SK-N-SH treated with all-trans-retinoic acid at 6 μM for 48 hours (cell line): Measurements from ENCODE around the gene PLEKHA8.

Source experiments
- ATAC-seq: fragments of 200-7000 bp; cut with Tn5 transposase; 3 replicates; pipeline ENCODE4 v1.9.1; 2020; ENCODE audit warnings: mild to moderate bottlenecking, moderate library complexity
- BACH2 ChIP-seq: fragments of 250-450 bp; sonication (Bioruptor Pico); IDR thresholded peaks from 2 replicates; pipeline ENCODE4 v1.9.0; 2021; ENCODE audit warnings: mild to moderate bottlenecking, borderline replicate concordance
- CSDC2 ChIP-seq: fragments of 250-450 bp; sonication (Bioruptor Pico); IDR thresholded peaks from 2 replicates; pipeline ENCODE4 v1.5.0; 2020; ENCODE audit warnings: mild to moderate bottlenecking, moderate library complexity
- ESRRG ChIP-seq: fragments of 250-450 bp; sonication (Bioruptor Pico); IDR thresholded peaks from 2 replicates; pipeline ENCODE4 v1.6.1; 2021; ENCODE audit warnings: mild to moderate bottlenecking
- GLIS3 ChIP-seq: fragments of 250-450 bp; sonication (Bioruptor Pico); IDR thresholded peaks from 2 replicates; pipeline ENCODE4 v1.5.0; 2020; ENCODE audit warnings: mild to moderate bottlenecking, moderate library complexity
- ISL1 ChIP-seq: fragments of 250-450 bp; sonication (Bioruptor Pico); IDR thresholded peaks from 2 replicates; pipeline ENCODE4 v2.1.2; 2022; ENCODE audit warnings: mild to moderate bottlenecking, moderate library complexity
- OSR1 ChIP-seq: fragments of 250-450 bp; sonication (Bioruptor Pico); IDR thresholded peaks from 2 replicates; pipeline ENCODE4 v1.8.0; 2022; ENCODE audit warnings: moderate library complexity, mild to moderate bottlenecking, inconsistent platforms
- PPARA ChIP-seq: fragments of 250-450 bp; sonication (Bioruptor Pico); IDR thresholded peaks from 2 replicates; pipeline ENCODE4 v1.5.0; 2020; ENCODE audit warnings: mild to moderate bottlenecking, borderline replicate concordance
- RARB ChIP-seq: fragments of 250-450 bp; sonication (Bioruptor Pico); IDR thresholded peaks from 2 replicates; pipeline ENCODE4 v1.8.0; 2021; ENCODE audit warnings: mild to moderate bottlenecking, moderate library complexity
- TCF4 ChIP-seq: fragments of 250-450 bp; sonication (Bioruptor Pico); IDR thresholded peaks from 2 replicates; pipeline ENCODE4 v1.8.0; 2021; ENCODE audit warnings: mild to moderate bottlenecking, moderate library complexity, borderline replicate concordance
- ZC3H10 ChIP-seq: fragments of 250-450 bp; sonication (Bioruptor Pico); IDR thresholded peaks from 2 replicates; pipeline ENCODE4 v1.5.1; 2021; ENCODE audit warnings: mild to moderate bottlenecking, moderate library complexity
- ZFP3 ChIP-seq: fragments of 250-450 bp; sonication (Bioruptor Pico); IDR thresholded peaks from 2 replicates; pipeline ENCODE4 v1.5.0; 2020; ENCODE audit warnings: mild to moderate bottlenecking, moderate library complexity
- ZFP30 ChIP-seq: fragments of 450-650 bp; formaldehyde crosslinking; IDR thresholded peaks from 2 replicates; pipeline ENCODE4 v1.5.0; 2022; ENCODE audit warnings: mild to moderate bottlenecking, moderate library complexity
- ZNF565 ChIP-seq: fragments of 450-650 bp; formaldehyde crosslinking; conservative IDR thresholded peaks from 2 replicates; pipeline ENCODE4 v1.5.0; 2020; ENCODE audit warnings: low read depth, mild to moderate bottlenecking, moderate library complexity
- ZNF70 ChIP-seq: fragments of 450-650 bp; formaldehyde crosslinking; IDR thresholded peaks from 2 replicates; pipeline ENCODE4 v1.5.0; 2020; ENCODE audit warnings: mild to moderate bottlenecking, moderate library complexity
- ZNF8 ChIP-seq: fragments of 450-650 bp; formaldehyde crosslinking; IDR thresholded peaks from 2 replicates; pipeline ENCODE4 v1.5.0; 2020; ENCODE audit warnings: mild to moderate bottlenecking, moderate library complexity
- TF ChIP-seq, protein P1 (sequence below): fragments of 250-450 bp; sonication (Bioruptor Pico); IDR thresholded peaks from 2 replicates; pipeline ENCODE4 v1.5.0; 2020; ENCODE audit warnings: mild to moderate bottlenecking, moderate library complexity
- TF ChIP-seq, protein P2 (sequence below): fragments of 250-450 bp; sonication (Bioruptor Pico); IDR thresholded peaks from 2 replicates; pipeline ENCODE4 v1.8.0; 2021; ENCODE audit warnings: low read depth, mild to moderate bottlenecking, moderate library complexity, borderline replicate concordance
- TF ChIP-seq, protein P3 (sequence below): fragments of 250-450 bp; sonication (Bioruptor Pico); IDR thresholded peaks from 2 replicates; pipeline ENCODE4 v1.8.0; 2020; ENCODE audit warnings: mild to moderate bottlenecking, moderate library complexity, borderline replicate concordance
- TF ChIP-seq, protein P4 (sequence below): fragments of 250-450 bp; sonication (Bioruptor Pico); IDR thresholded peaks from 2 replicates; pipeline ENCODE4 v1.5.1; 2020; ENCODE audit warnings: low read depth, mild to moderate bottlenecking, moderate library complexity

Gene PLEKHA8

DNA sequence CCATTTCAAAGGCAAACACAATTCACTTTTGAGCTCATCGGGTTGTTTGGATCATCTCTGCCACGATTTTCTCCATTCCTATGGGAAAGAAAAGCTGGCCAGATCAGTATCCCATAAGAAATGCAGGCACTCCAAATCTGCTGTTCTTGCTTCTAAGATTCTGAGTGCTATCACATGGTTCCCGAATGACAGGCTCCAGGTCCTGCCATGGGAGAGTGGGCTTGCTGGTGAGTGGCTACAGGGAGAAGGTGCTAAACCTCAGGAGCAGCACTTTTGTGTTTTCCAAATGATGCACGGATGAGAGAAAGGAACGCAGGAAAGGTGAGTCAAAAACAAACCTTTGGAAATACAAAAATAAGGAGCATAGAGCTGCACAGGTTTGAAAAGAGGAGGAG lies 138.6 kb downstream of the PLEKHA8 start:
- TF ChIP-seq ZNF8 (CRISPR knock-in tag) (no peak), OSR1 (CRISPR knock-in tag) (no peak), ZC3H10 (CRISPR knock-in tag) (no peak)
- no peak for ATAC-seq

DNA sequence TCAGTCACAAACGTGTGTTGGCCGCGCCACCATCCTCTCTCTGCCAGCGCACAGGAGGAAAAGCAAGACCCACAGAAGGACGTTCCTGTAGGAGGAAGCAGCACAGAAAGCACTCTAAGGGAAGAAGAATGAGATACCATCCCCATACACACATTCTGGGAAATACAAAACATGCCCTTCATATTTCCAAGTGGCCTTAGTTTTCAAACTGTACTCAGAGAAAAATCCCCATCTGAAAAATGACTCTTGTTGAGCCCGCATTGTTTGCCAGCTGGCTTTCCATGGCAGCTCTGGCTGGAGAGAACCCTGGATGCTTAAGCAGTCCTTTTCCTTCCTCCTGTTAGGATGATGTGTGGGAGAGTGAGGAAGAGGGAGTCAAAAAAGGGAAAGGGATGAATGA lies 139.7 kb downstream of the PLEKHA8 start:
- TF ChIP-seq, protein P1, sequence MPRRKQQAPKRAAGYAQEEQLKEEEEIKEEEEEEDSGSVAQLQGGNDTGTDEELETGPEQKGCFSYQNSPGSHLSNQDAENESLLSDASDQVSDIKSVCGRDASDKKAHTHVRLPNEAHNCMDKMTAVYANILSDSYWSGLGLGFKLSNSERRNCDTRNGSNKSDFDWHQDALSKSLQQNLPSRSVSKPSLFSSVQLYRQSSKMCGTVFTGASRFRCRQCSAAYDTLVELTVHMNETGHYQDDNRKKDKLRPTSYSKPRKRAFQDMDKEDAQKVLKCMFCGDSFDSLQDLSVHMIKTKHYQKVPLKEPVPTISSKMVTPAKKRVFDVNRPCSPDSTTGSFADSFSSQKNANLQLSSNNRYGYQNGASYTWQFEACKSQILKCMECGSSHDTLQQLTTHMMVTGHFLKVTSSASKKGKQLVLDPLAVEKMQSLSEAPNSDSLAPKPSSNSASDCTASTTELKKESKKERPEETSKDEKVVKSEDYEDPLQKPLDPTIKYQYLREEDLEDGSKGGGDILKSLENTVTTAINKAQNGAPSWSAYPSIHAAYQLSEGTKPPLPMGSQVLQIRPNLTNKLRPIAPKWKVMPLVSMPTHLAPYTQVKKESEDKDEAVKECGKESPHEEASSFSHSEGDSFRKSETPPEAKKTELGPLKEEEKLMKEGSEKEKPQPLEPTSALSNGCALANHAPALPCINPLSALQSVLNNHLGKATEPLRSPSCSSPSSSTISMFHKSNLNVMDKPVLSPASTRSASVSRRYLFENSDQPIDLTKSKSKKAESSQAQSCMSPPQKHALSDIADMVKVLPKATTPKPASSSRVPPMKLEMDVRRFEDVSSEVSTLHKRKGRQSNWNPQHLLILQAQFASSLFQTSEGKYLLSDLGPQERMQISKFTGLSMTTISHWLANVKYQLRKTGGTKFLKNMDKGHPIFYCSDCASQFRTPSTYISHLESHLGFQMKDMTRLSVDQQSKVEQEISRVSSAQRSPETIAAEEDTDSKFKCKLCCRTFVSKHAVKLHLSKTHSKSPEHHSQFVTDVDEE (CRISPR knock-in tag): no peak
- no peak for ATAC-seq

DNA sequence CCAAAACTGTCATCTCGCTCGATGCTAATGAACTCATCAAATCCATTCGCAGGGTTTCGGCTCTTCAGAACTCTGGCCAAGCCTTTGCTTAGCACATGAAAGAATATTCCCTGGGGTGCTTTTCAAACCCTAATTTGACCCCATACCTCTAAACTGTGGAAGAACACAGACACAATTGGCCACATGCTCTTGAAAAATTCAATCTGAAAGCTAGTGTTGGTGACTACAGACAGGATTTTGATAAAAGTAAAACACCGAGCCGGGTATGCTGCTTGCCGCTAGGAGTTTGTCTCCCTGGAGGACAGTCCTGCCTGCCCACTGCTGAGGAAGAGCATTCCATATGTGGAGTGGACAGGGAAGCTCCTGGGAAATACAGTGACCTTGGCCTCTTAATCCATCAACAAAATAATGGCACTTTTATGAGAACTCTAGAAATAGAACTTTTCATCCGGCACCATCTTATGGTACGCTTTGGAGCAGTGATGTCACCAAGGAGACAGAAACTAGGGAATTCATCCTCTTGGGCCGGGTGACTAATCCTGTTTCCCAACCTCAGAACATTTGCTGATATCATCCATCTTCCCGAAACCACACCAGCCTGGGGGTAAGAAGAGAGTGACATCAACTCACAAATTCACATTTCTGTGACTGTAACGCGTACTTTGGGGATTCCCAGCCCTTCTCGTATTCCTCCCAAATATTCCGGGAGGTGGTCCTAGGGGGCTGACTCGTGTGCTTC lies 140.8 kb downstream of the PLEKHA8 start:
- ATAC-seq: no peak; the same call in 2 of the 3 replicates
- TF ChIP-seq GLIS3 (CRISPR knock-in tag) (no peak), ESRRG (no peak), OSR1 (CRISPR knock-in tag) (no peak), TCF4 (no peak), ZFP30 (CRISPR knock-in tag) (no peak)

DNA sequence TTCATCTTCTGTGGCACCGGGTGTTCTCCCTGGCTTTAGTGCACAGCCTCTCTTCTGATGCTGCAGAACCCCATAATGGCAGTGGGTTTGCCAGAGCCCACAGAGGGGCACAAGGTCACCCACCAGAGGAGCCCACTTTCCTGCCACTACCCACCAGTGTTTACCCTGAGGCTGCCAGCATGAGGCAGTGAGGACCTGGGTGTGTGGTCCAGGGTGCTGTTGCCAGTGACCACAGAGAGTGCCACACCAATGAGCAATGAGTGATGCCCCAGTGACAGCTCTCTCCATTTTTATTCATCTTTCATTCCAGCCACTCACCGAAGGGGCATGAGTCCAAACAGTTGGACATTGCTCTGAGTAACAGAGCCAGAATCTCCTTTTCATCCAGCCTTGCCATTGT lies 141.4 kb downstream of the PLEKHA8 start:
- ATAC-seq: no peak
- TF ChIP-seq ZFP3 (CRISPR knock-in tag) (no peak), TCF4 (no peak), ZC3H10 (CRISPR knock-in tag) (no peak), ISL1 (no peak), BACH2 (CRISPR knock-in tag) (no peak), CSDC2 (CRISPR knock-in tag) (no peak), RARB (CRISPR knock-in tag) (no peak), ZNF8 (CRISPR knock-in tag) (no peak), OSR1 (CRISPR knock-in tag) (no peak), ZNF70 (CRISPR knock-in tag) (no peak), PPARA (no peak), ZNF565 (CRISPR knock-in tag) (no peak)
- TF ChIP-seq, protein P2, sequence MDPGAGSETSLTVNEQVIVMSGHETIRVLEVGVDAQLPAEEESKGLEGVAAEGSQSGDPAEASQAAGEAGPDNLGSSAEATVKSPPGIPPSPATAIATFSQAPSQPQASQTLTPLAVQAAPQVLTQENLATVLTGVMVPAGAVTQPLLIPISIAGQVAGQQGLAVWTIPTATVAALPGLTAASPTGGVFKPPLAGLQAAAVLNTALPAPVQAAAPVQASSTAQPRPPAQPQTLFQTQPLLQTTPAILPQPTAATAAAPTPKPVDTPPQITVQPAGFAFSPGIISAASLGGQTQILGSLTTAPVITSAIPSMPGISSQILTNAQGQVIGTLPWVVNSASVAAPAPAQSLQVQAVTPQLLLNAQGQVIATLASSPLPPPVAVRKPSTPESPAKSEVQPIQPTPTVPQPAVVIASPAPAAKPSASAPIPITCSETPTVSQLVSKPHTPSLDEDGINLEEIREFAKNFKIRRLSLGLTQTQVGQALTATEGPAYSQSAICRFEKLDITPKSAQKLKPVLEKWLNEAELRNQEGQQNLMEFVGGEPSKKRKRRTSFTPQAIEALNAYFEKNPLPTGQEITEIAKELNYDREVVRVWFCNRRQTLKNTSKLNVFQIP (CRISPR knock-in tag): no peak
- TF ChIP-seq, protein P3, sequence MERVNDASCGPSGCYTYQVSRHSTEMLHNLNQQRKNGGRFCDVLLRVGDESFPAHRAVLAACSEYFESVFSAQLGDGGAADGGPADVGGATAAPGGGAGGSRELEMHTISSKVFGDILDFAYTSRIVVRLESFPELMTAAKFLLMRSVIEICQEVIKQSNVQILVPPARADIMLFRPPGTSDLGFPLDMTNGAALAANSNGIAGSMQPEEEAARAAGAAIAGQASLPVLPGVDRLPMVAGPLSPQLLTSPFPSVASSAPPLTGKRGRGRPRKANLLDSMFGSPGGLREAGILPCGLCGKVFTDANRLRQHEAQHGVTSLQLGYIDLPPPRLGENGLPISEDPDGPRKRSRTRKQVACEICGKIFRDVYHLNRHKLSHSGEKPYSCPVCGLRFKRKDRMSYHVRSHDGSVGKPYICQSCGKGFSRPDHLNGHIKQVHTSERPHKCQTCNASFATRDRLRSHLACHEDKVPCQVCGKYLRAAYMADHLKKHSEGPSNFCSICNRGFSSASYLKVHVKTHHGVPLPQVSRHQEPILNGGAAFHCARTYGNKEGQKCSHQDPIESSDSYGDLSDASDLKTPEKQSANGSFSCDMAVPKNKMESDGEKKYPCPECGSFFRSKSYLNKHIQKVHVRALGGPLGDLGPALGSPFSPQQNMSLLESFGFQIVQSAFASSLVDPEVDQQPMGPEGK (CRISPR knock-in tag): no peak
- TF ChIP-seq, protein P4, sequence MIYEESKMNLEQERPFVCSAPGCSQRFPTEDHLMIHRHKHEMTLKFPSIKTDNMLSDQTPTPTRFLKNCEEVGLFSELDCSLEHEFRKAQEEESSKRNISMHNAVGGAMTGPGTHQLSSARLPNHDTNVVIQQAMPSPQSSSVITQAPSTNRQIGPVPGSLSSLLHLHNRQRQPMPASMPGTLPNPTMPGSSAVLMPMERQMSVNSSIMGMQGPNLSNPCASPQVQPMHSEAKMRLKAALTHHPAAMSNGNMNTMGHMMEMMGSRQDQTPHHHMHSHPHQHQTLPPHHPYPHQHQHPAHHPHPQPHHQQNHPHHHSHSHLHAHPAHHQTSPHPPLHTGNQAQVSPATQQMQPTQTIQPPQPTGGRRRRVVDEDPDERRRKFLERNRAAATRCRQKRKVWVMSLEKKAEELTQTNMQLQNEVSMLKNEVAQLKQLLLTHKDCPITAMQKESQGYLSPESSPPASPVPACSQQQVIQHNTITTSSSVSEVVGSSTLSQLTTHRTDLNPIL (CRISPR knock-in tag): no peak
- TF ChIP-seq, protein P1 (CRISPR knock-in tag): no peak
